Activated gamma-delta T cell (primary cell): ENCODE results near the gene EHD1.
"Not testable (repeated sequence)": the region's sequence is repeated elsewhere in the genome, so short reads cannot be mapped to it uniquely, and the experiment has no call there.

Source experiments
- DNase-seq: peaks from one replicate; lab custom pipeline; 2025; lab: John Stamatoyannopoulos, UW

The EHD1 gene

GRCh38 chr11:64856382-64857227, 21.8 kb downstream of the EHD1 start:
- DNase-seq, result peak; percentile 35

GRCh38 chr11:64855596-64856304, 22.7 kb downstream of the EHD1 start:
- no peak for DNase-seq

GRCh38 chr11:64854534-64855502, 23.6 kb downstream of the EHD1 start:
- DNase-seq, result no peak

GRCh38 chr11:64854157-64854533, 24.3 kb downstream of the EHD1 start:
- no peak for DNase-seq

DNA sequence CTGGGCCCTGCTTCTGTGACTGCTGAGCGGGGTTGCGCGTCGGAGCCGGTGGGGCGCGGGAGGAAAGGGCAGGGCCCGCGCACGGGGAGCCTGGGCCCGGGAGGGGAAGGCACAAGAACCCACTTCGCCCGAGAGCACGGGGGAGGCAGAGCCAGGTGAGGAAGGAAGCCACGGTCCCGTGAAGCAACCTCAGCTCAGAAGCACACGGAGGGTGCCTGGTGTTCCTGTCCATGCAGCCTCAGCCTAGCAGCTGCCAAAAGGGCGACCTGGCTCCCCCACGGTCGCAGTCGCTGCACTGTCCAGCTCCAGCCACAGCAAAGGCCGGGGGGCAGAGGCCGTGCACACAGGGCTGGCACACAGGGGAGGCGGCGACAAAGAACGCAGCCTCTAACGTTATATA, 24.7 kb downstream of the EHD1 start:
- DNase-seq, result no peak

- no peak for DNase-seq
These were observed 25.5 kb downstream of the EHD1 start for GRCh38 chr11:64852804-64853509.

DNA sequence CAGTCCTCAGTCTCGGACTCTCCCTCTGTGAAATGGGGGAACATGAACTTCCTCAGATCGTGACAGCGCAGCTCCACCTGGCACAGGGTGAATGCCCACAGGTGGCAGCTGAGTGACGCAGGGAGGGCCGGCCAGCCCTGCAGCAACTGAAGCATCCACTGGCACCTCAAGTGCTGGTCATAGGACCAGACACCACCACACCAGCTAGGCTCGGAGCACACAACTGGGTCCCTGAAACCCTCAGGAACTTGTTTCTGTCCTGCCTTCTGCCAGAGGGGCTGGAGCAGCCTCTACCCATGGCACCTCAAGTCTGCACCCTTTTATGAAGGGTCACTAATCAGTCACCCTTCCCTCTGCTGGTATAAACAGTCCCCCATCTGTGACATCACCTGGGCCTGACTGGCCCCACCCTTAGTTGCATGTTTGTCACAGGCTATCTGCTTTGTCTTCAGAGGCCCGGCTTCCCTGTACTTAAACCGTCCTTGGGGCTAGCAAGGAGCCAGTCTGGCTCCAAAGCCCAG, 26.5 kb downstream of the EHD1 start:
- DNase-seq, result no peak

DNA sequence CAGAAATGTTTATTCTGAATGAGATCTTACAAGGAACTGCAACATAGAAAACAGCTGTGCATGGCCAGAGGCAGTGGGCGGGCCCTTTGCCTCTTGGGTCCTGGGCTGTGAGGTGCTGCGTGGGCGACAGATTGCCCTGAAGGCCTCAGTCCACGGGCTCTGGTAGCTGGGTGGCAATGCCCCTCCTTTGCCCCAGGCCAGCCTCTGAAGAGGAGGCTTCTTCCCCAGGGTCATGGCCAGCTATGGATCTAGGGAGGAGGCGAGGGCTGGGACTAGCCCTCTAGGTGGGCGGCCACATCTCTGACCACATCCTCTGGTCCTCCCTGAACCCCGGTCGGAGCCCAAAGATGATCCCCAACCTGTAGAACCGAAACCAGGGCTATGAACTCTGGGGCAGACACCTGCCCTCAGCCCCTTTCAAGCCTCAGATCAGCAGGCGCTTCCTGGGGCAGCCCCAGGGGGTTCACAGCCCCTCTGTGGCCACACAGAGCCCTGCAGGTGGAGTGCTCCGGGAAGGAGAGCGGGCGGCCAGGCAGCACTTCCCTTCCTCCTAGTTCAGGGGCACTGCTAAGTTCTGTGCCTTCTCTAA, 27.3 kb downstream of the EHD1 start:
- peak; percentile 53 for DNase-seq

DNA sequence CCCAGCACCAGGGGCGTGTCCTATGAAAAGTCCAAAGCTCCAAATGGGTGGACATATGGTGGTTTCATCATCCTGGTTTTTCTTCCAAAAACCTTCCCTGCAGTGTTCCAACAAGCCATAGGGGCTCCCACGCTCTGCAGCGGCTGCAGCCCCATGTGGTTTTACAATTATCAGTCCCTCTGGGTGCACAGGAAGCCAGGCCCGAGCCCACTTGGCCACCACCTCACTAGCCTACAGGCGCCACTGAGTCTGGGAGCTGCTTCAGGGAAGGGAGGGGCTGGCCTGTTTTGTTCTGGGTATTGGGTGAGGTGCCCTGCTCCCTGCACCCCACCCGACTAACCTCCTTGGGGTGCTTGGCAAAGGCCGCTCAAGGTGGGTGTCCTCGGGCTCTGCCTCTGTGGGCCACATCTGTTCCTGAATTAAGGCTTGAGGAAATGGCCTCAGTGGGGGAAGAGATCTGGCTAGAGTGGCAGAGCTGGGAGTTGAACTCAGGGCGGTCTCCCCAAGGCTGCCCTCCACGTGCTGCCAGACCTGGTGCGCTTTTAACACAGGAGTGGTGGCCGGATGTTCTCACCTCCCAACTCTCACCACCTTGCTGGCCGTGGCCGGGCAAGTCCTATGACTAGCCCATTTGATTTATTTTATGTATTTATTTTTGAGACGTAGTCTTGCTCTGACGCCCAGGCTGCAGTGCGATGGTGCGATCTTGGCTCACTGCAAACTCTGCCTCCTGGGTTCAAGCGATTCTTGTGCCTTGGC, 28.6 kb downstream of the EHD1 start:
- no peak for DNase-seq

DNA sequence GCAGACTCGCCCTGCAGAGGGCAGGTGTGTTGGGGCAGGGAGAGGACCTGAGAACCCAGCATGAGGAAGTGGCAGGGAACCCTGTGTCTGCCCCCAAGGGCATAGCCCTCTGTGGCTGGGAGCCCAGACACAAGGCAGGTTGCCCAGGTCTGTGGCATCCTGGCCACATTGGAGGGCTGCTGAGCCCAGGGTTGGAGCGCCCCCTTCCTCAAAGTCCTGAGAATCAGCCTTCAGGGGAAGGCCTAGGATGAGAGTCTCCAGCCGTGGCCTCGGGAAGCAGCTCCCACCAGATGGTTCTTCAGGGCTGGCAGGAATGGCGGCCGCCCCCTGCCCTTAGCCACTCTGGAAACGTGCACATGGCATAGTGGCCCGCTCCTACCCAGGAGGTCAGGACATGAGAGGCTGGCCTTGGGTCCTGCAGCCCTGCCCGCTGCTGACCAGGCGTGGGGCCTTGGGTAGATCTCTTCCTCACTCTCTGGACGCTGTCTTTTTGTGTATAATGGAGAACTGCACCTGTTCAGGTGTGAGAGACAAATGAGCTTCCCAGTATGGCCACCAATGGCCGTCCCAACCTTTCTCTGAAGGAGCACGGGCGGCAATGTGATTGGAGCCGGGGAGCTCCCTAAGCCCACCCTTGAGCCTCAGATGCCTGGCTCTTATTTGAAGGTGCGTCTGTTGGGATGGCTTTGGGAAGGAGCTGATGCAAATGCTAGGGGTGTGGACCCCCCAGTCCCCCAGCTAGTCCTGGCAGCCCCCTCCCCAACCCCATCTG, 29.4 kb downstream of the EHD1 start:
- DNase-seq, result no peak

DNA sequence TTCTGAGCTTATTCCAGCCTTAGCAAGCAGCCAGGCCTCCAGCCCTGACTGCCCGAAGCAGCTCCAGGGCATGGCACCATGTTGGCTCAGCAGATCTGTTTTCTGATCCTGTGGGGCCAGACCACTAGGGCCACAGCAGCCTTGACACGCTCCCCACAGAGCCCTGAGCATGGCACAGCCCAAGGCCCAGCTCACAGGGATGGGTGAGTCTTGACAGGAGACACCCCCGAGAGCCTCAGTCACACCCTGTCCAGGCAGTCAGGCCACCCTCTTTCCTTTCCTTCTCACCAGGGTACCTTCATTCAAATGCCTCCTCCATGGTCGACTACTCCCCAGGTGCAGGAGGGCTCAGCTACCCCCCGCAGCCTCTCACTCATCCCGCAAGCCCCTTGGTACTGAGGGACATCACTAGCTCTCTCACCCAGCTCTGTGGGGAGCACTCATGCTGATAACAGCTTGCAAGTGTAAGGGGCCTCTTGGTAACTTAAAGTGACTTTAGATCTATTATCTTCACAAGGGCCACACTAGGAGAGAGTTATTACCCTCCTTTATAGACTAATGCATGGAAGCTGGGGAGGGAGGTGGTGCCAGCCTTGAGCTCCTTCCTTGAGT, 30.1 kb downstream of the EHD1 start:
- no peak for DNase-seq

DNA sequence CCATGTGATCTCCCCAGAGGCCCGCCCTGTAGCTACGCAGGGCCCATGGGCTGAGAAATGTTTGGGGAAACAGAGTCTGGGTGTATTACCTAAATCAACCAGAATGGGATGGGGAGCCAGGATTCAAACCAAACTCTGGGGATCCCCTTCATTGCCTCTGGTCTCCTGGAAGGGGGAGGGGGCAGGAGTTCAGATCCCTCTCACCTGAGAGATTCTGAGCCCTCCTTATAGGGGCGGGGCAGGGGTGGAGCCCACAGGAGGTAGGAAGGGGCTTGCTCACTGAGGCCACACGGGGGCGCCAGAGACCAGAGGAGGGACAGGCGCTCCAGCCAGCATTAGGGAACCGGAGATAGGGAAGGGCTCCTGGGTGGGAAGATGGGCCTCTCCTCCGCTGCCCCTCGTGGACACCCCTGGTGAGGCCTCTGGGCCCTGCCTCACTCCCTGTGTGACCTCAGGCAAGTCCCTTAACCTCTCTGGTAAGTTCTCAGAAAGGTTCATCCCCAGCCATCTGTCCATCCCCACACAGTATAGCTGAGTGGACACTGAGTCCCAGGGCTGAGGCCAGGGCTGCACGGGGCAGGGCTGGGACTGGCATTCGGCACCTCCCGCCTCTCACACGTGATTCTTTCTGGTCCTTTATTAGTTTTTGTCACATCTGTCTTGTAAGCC, 31.3 kb downstream of the EHD1 start:
- DNase-seq, result peak; percentile 66

DNA sequence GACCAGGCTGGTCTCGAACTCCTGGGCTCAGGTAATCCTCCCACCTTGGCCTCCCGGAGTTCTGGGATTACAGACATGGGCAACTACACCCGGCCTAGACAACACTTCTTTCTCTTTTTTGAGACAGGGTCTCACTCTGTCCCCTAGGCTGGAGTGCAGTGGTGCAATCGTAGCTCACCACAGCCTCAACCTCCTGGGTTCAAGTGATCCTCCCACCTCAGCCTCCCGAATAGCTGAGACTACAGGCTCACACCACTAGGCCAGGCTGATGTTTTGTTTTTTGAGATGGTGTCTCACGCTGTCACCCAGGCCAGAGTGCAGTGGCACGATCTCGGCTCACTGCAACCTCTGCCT, 32.7 kb downstream of the EHD1 start:
- DNase-seq, result not testable (repeated sequence)

DNA sequence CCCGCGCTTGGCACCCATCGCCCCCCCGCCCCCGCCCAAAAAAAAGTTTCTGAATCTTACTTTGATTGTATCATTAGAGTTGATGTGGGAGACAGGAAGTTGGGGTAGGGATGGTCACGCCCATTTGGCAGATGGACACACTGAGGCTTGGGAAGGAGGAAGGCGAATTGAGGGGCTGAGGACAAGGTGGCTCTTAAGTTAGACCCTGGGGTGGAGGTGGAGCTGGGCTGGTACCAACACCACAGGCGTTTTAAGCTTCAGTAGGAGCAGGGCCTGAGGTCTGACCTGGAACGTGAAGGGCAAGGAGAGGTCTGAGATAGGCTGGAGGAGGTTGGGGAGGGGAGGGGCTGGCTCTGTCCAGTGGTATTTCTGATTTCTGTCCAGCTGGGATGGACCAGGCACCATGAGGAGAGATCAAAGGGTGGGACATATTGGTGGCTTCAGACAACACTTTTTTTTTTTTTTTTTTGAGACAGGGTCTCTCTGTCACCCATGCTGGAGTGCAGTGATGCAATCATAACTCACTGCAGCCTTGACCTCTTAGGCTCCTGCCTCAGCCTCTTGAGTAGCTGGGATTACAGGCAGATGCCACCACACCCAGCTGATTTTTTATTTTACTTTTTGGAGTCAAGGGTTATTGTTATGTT, 33.2 kb downstream of the EHD1 start:
- DNase-seq, result no peak

DNA sequence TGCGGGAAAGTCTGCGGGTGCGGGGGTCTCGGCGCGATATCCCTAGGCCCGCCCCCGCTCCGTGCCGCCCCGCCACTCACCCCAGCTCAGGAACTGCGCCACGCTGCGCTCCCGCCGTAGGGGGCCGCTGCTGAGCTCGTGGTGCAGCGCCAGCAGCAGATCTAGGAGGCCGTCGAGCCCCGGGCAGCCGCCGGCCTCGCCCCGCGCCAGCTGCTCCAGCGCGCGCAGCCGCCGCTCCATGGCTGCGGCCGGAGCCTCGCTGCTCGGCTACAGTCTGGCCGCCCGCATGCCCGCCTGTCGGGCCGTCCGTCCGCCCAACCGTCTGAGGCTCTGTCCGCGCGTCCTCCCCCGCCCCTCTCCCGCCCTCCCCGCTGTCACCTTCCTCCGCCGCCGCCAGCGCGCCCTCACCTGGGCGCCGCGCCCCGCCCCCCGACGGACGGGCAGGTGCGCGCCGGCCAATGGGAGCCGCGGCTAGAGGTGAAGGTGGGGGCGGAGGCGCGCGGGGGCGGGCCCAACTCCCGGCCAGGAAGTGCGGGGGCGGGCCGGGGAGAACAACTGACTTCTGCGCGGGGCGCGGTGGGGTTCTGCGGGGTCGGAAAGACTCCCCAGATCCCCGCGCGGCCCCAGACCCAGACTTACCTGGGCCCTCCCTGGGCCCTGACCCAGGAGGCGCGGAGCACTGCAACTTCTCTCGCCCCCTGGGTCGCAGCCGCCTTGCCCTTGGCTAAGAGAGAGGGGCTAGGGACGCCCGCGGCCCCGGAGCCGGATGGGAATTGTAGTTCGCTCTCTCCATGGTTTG, 33.9 kb downstream of the EHD1 start, which contains the start of gene CDC42BPG:
Gene CDC42BPG (minus strand): TSS at position 324 of the 799 bp plus-strand sequence. CDS start 84 bp downstream, at position 240.
- DNase-seq, result peak; percentile 61

DNA sequence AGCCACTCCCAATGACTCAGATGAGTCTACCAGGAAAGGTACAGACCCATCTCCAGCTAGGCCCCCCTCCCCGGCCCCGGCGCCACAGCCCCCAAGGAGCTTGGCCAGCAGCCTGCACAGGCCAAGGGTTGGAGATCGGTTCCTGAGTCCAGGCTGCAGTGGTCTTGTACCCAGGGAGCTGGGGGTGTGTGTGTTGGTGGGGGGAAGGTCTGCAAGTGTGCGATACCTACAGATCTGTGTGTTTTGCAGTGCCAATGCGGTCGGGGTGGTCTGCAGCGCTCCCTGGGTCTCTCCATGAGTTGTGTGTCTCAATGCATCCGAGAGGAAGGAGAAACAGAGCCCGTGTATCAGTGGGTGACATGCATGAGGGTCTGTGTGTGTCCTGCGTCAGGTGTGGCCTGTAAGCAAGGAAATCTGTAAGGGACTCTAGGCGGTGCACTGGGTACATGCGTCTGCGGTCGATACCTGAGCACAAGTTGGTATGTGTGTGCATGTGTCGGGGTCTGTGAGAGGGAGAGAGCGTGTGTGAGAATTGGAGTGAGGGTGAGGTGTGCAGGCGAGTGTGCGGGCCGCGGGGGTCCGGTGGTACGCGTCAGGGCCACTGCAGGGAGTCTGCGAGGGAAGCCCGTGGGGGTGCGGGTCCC, 34.6 kb downstream of the EHD1 start:
- DNase-seq, result no peak
